ENCODE results near the gene TUBB4A. TPM values are rescaled to one million over a fixed set of nuclear protein-coding genes. Genes with fewer than 3 reads are reported as not detected.

The TUBB4A gene
- total and polyA plus RNA-seq, 9 of the 15 experiments (the other 6 are each of a cell fraction or from before 2014, with no cell fraction given): 0.14 to 7.0 (median 0.75) TPM

GRCh38 chr19:6460099-6460884, 41.8 kb downstream of the TUBB4A start (continued):
- TF ChIP-seq ZNF511 (CRISPR knock-in tag; IDR thresholded peaks at IDR 0.05) (peak; percentile 38; the same call in 1 of the 2 replicates), SAFB2 (IDR thresholded peaks at IDR 0.05; ENCODE audit: borderline replicate concordance, low read depth, low read length, severe bottlenecking) (no peak), KLF6 (CRISPR knock-in tag; IDR thresholded peaks at IDR 0.05; ENCODE audit: borderline replicate concordance) (no peak), TAF9B (IDR thresholded peaks at IDR 0.05; ENCODE audit: partially characterized antibody) (no peak), TRIM28 (IDR thresholded peaks at IDR 0.05) (no peak), CBFA2T2 (conservative IDR thresholded peaks at IDR 0.05) (no peak), ZNF146 (CRISPR knock-in tag; IDR thresholded peaks at IDR 0.05; ENCODE audit: unreplicated experiment) (no peak), TAL1 (IDR thresholded peaks at IDR 0.05) (no peak), ETV1 (tag; conservative IDR thresholded peaks at IDR 0.05; ENCODE audit: low read depth) (peak; percentile 68), MTF1 (CRISPR knock-in tag; IDR thresholded peaks at IDR 0.05; ENCODE audit: borderline replicate concordance) (no peak), TCF7 (IDR thresholded peaks at IDR 0.05; ENCODE audit: borderline replicate concordance) (no peak; the same call in 1 of the 2 replicates), BCL6 (CRISPR knock-in tag; IDR thresholded peaks at IDR 0.05) (no peak), CHD7 (IDR thresholded peaks at IDR 0.05; ENCODE audit: low read depth, low read length) (no peak), SREBF1 (IDR thresholded peaks at IDR 0.05; ENCODE audit: borderline replicate concordance, low read depth, low read length) (no peak), NFRKB (IDR thresholded peaks at IDR 0.05; ENCODE audit: low read depth) (no peak)
